Uterus (tissue), 4 donors: ENCODE data around the gene CPNE1. TPM values are rescaled to one million over a fixed set of nuclear protein-coding genes. Genes with fewer than 3 reads are reported as not detected.

Experiments
- DNase-seq, 2 donors: peaks; one replicate each; pipeline ENCODE4 v3.0.0-alpha.2; 2019 to 2020
- H3K27ac ChIP-seq, 2 donors: fragments of 200-600 bp; sonication (generic); 1 replicate in 1 of 2; 2 replicates in 1 of 2; pipeline ENCODE4 v1.5.1; 2016 to 2018
- H3K27me3 ChIP-seq, 2 donors: fragments of 200-600 bp; sonication (generic); one replicate each; pipeline ENCODE4 v1.5.1; 2018 to 2019; ENCODE audit warnings: control low read depth in 1 of 2
- H3K36me3 ChIP-seq, 2 donors: fragments of 200-600 bp; sonication (generic); one replicate each; pipeline ENCODE4 v1.5.1; 2019; ENCODE audit warnings: control low read depth in 1 of 2
- H3K4me1 ChIP-seq, 2 donors: fragments of 200-600 bp; sonication (generic); one replicate each; pipeline ENCODE4 v1.5.1; 2018 to 2019; ENCODE audit warnings: control low read depth in 1 of 2
- H3K4me3 ChIP-seq, 2 donors: fragments of 200-600 bp; sonication (generic); 1 replicate in 1 of 2; 2 replicates in 1 of 2; pipeline ENCODE4 v1.5.1; 2018 to 2019; ENCODE audit warnings: mild to moderate bottlenecking in 1 of 2
- H3K9me3 ChIP-seq, 2 donors: fragments of 200-600 bp; sonication (generic); one replicate each; pipeline ENCODE4 v1.5.1; 2019; ENCODE audit warnings: control low read depth in 1 of 2
- POLR2A ChIP-seq, 2 donors: fragments of 450-650 bp; IDR thresholded peaks; one replicate each; pipeline ENCODE4 v1.6.1; 2016; ENCODE audit warnings: antibody characterized with exemption in 2 of 2, mild to moderate bottlenecking in 1 of 2, moderate library complexity in 1 of 2
- intact Hi-C: fragments of 100-400 bp; cut with DNase I; formaldehyde crosslinking; loops from one replicate; pipeline ENCODE4 v1.15.1; 2023; ENCODE audit warnings: low total_unique reads
- total RNA-seq, 4 donors: library from RNA; depleted of rRNA in 3 of 4; stranded (reverse); fragments of >200 nt in 3 of 4; gene quantifications; one replicate each; pipeline versions ENCODE4 v1.1.0 to v1.2.4, GENCODE V29; 2014 to 2023
- TF ChIP-seq, protein P1 (sequence below), 4 experiments: fragments of 200-600 bp in 2 of 4; fragments of 450-650 bp in 2 of 4; sonication (generic) in 2 of 4; IDR thresholded peaks; one replicate each; pipeline ENCODE4 v1.5.1; 2016 to 2019; ENCODE audit warnings: antibody characterized with exemption in 4 of 4, mild to moderate bottlenecking in 2 of 4, moderate library complexity in 1 of 4
- donor health status: DM: yes; HTN: yes; CAD: no.

Gene CPNE1
- total RNA-seq, 4 donors from 2014 or later, result 86.8 to 295 (median 142) TPM

DNA sequence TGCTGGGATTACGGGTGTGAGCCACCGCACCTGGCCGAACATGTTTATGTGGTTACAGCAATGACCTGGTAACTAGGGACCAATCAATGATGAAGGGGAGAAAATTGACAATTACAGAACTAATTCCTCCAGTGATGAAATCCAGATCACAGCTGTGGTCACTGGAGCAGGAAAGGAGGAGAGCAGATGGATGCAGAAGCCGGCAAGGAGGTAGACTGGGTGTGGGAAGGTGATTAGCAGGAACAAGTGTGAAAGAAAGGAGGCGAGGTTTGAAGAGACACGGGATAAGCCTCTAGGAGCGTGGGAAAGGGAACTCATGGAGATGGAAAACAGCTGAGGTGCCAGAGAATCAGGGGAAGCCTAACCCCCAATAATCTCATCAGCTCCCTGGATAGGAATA is 66.2 kb downstream of the CPNE1 start:
- Histone ChIP-seq H3K27me3 (peaks cover 0 to 5% of the 10 kb centered on the region in 2 donors), H3K36me3 (no peaks in the 10 kb centered on the region), H3K4me1 (peaks cover 0 to 14% of the 10 kb centered on the region in 2 donors), H3K27ac (no peak overlapping the region), H3K9me3 (no peaks in the 10 kb centered on the region), H3K4me3 (no peak overlapping the region)
- DNase-seq, result no peak
- TF ChIP-seq, protein P1, sequence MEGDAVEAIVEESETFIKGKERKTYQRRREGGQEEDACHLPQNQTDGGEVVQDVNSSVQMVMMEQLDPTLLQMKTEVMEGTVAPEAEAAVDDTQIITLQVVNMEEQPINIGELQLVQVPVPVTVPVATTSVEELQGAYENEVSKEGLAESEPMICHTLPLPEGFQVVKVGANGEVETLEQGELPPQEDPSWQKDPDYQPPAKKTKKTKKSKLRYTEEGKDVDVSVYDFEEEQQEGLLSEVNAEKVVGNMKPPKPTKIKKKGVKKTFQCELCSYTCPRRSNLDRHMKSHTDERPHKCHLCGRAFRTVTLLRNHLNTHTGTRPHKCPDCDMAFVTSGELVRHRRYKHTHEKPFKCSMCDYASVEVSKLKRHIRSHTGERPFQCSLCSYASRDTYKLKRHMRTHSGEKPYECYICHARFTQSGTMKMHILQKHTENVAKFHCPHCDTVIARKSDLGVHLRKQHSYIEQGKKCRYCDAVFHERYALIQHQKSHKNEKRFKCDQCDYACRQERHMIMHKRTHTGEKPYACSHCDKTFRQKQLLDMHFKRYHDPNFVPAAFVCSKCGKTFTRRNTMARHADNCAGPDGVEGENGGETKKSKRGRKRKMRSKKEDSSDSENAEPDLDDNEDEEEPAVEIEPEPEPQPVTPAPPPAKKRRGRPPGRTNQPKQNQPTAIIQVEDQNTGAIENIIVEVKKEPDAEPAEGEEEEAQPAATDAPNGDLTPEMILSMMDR (IDR thresholded peaks at IDR 0.05), result no peak
- no peak for TF ChIP-seq POLR2A (IDR thresholded peaks at IDR 0.05)
- intact Hi-C loops, result no loop called here

DNA sequence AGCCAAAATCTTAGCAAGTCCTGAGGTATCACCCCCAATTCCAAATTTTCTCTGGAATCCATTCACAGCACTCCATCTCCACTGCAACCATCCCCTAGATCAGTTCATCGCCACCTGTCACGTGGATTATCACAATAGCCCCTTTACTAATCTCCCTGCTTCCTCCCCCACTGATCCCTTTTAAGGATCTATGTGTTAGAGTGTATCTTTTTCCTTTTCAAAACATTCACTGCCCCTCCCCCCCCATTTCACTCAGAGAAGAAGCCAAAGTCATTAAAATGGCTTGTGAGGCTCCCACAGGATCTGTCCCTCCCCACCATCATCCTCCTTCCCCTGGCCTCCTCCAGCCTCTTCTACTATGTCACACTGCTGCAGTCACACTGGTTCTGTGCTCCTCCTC is 67.5 kb downstream of the CPNE1 start:
- Histone ChIP-seq H3K9me3 (no peaks in the 10 kb centered on the region), H3K27me3 (peaks cover 0 to 5% of the 10 kb centered on the region in 2 donors), H3K4me3 (no peak overlapping the region), H3K4me1 (peaks cover 0 to 14% of the 10 kb centered on the region in 2 donors), H3K36me3 (no peaks in the 10 kb centered on the region), H3K27ac (no peak overlapping the region)
- TF ChIP-seq, protein P1 (IDR thresholded peaks at IDR 0.05), result no peak
- TF ChIP-seq POLR2A (IDR thresholded peaks at IDR 0.05), result no peak
- intact Hi-C loops, result no loop called here
- no peak for DNase-seq

DNA sequence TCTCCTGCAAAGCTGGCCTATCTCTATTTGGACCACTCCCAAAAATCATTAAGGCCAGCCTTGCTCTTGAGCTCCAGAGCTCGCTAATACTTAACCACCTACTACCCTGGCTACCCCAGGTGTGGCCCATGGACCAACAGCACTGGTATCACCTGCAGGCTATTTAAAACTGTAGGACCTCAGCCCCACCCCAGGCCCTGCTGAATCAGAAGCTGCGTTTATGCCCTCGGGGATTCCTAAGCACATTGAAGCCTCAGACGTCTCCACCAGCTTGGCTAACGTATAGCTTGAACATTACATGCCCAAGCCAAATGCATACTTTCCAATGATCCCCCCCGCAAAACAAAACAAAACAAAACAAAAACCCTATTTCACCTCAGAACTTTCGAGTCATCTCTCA is 68.8 kb downstream of the CPNE1 start:
- intact Hi-C loops, result no loop called here
- H3K4me1 ChIP-seq, result peaks cover 0 to 6% of the 10 kb centered on the region in 2 donors
- H3K27me3 ChIP-seq, result peaks cover 0 to 5% of the 10 kb centered on the region in 2 donors
- no peaks in the 10 kb centered on the region for H3K36me3 ChIP-seq
- no peak overlapping the region for H3K27ac ChIP-seq
- no peak overlapping the region for H3K4me3 ChIP-seq
- TF ChIP-seq, protein P1 (IDR thresholded peaks at IDR 0.05), result no peak
- DNase-seq, result no peak
- no peaks in the 10 kb centered on the region for H3K9me3 ChIP-seq

DNA sequence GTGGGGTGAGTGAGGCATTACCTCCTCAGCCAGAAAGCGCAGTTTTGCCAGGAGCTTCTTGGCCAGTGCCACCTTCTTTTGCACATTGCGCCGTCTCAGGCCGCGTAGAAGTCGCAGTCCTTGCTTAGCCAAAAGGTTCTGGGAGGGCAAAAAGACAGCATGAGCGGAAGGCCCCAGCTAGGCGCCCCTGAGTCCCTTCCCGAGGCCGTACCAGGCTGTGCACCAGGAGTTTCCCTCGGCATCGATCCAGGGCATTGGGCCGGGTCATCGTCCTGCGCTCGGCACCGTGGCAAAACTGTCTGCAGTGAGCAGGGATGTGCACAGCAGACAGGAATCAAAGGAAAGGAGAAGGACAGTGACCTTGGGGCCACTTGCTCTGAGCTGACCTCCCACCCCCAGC is 69.2 kb downstream of the CPNE1 start:
- Histone ChIP-seq H3K4me1 (peaks cover 0 to 1% of the 10 kb centered on the region in 2 donors), H3K27ac (no peak overlapping the region), H3K27me3 (peaks cover 0 to 2% of the 10 kb centered on the region in 2 donors), H3K4me3 (no peak overlapping the region), H3K36me3 (no peaks in the 10 kb centered on the region), H3K9me3 (no peaks in the 10 kb centered on the region)
- intact Hi-C loops, result no loop called here
- TF ChIP-seq POLR2A (IDR thresholded peaks at IDR 0.05), result no peak
- TF ChIP-seq, protein P1 (IDR thresholded peaks at IDR 0.05), result no peak
- no peak for DNase-seq

DNA sequence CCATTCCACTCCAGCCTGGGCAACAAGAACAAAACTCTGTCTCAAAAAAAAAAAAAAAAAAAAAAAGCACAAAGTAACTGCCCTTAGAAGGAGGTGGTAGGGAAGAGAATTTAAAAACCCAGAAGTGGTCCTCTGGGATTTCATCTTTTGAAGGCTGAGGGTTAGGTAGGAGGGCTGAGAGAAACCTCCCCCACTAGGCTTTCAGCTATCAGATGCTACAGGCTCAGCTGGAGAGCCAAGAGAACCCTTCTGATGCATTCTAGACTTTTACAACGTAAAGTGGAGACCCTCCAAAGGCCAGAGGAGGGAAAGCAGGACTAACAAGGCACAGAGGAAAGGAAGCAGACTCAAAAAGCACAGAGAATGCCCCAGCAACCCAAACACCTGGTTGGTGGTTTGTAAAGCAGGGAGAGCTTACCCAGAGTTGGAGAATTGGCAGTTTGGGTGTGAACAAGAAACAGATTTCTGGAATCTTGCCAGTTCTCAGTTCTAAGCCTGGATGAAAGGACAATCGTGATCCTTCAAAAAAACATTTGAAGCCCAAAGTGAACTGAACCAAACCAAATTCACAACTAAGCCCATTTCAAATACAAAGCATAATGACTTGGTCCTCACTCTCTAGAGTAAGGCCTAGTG is 72.2 kb downstream of the CPNE1 start:
- intact Hi-C loops, result no loop called here
- H3K4me3 ChIP-seq, result no peak overlapping the region
- no peaks in the 10 kb centered on the region for H3K4me1 ChIP-seq
- no peak for DNase-seq
- no peaks in the 10 kb centered on the region for H3K36me3 ChIP-seq
- no peak overlapping the region for H3K27ac ChIP-seq
- TF ChIP-seq, protein P1 (IDR thresholded peaks at IDR 0.05), result no peak
- no peak for TF ChIP-seq POLR2A (IDR thresholded peaks at IDR 0.05)
- no peaks in the 10 kb centered on the region for H3K27me3 ChIP-seq
- H3K9me3 ChIP-seq, result no peaks in the 10 kb centered on the region
